Posterior vena cava (tissue), 2 donors: ENCODE measurements around the gene PPP1R16B. TPM values are rescaled to one million over a fixed set of nuclear protein-coding genes. Genes with fewer than 3 reads are reported as not detected.

Source experiments
- DNase-seq: peaks from one replicate; pipeline ENCODE4 v3.0.0-alpha.2; 2020; ENCODE audit warnings: low spot score
- intact Hi-C, 2 donors: fragments of 100-400 bp; cut with DNase I; formaldehyde crosslinking; loops; one replicate each; pipeline versions ENCODE4 v1.14.1 to v1.14.2; 2022 to 2023
- total RNA-seq, 2 donors: library from RNA; stranded (reverse); fragmentation: NEBNext Ultra II Directional; extraction: Animal tissue kit (Norgen Biotek cat#: 25700); gene quantifications; one replicate each; pipeline ENCODE4 v1.2.1, GENCODE V29; 2021
- donor health status: DM: yes; HTN: yes; CAD: no.
- donor health status: DM: yes; HTN: yes; CAD: no.

The PPP1R16B gene
- total RNA-seq, 2 donors from 2014 or later = 8.5 to 11.7 TPM

- DNase-seq = no peak
- intact Hi-C loops = no loop called here
Measured at GRCh38 chr20:38965264-38965663, 159.8 kb downstream of the PPP1R16B start.

- no peak for DNase-seq
- intact Hi-C loops = no loop called here
Measured at GRCh38 chr20:38968090-38968489, 162.6 kb downstream of the PPP1R16B start.

- DNase-seq = no peak
- intact Hi-C loops = no loop called here
Measured at GRCh38 chr20:38969708-38970107, 164.2 kb downstream of the PPP1R16B start.

GRCh38 chr20:38970302-38970701, 164.8 kb downstream of the PPP1R16B start:
- intact Hi-C loops = no loop called here
- DNase-seq = no peak

Other genes starting within 250 kb of the PPP1R16B start
- not detected for gene ADIG, start 224.5 kb upstream of the PPP1R16B start, total RNA-seq
- gene ARHGAP40, start 203.9 kb upstream of the PPP1R16B start, total RNA-seq = not detected
- gene SLC32A1, start 81.2 kb upstream of the PPP1R16B start, total RNA-seq = not detected
- 1 to 10 TPM; 5.1 to 5.8 TPM for gene ACTR5, start 57.2 kb upstream of the PPP1R16B start, total RNA-seq
- gene FAM83D, start 120.7 kb downstream of the PPP1R16B start, total RNA-seq = 10 to 100 TPM; 72.1 to 94.3 TPM
- 10 to 100 TPM; 12.1 to 13.9 TPM for gene DHX35, start 156.6 kb downstream of the PPP1R16B start, total RNA-seq